Measurements from ENCODE around the gene IRF8. TPM values are rescaled to one million over a fixed set of nuclear protein-coding genes. Genes with fewer than 3 reads are reported as not detected.
"Not testable (repeated sequence)": the region's sequence is repeated elsewhere in the genome, so short reads cannot be mapped to it uniquely, and the experiment has no call there.

The IRF8 gene
- polyA plus RNA-seq, 1 donor: 35.4 TPM

DNA sequence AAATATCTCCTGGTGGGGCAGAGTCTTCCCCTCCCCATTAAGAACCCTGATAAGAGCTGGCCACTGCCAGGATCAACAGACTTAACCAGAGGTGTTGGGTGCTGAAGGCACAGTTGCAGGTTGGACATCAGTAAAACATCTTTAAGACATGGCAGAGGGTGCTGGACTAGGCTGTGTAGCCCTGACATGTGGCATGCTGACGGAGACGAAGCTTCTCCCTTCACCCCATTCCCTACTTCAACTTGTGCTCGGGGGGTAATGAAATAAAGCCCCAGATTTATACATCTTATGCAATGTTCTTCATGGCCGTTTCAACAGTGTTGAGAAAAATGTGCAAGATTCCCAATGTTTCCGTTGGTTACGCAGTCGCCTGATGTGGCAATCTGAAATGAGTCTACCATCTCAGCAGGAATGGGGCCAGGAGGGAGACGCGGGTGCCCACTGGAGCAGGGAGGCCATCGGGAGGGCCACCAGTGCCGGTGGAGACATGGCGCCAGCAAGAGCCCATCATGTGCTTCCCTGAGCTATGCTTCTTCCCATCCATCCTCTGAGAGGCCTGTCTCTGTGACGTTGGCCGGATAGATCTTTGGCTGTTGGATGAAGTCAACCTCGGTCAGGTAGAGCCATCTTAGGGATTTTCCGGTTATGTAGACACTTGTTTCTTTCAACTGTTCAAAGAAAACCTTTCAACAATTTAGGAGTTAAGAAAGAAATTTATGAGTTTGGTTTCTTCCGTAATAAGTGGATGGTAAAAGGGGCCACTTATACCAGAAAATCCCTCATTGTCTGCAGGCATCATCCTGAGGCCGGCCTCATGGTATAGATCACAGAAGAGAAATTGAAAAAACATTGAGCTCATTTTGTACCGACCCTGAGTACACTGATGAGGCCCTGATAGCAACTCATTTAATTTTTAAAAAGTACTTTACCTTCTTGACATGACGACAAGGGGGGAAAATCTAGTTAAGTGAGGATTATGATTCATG is 6.4 kb downstream of the IRF8 start:
- WGBS (ENCODE audit: insufficient coverage, low lambda C conversion rate): 100% methylated on average over 4 of the region's 20 CpGs
- H3K4me1 ChIP-seq (ENCODE audit: control insufficient read depth, insufficient read depth, low read length): peaks cover 23% of the 10 kb centered on the region
- peaks cover 57% of the 10 kb centered on the region for H3K36me3 ChIP-seq (ENCODE audit: control insufficient read depth, insufficient read depth, low read length)

DNA sequence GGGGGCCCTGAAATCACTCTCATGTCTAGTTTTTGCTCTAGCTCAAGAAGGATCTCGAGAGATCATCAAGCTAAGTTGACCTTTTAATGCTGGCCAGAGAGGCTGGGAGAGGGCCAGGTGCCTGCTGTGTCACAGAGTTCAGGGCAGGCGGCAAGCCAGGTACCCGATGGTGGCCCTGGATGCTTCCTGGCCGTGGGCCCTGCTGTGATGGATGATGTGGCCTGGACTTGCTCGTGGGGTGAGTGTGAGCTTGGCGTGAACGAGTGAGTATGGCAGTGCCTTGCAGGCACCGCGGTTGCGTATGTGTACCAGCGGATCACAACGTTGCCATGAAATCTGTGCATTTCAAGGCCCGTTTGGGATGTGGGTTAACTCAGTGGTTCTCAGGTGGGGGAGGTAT is 7.4 kb downstream of the IRF8 start:
- Histone ChIP-seq H3K9me3 (ENCODE audit: control insufficient read depth, low read depth, low read length) (peaks cover 3% of the 10 kb centered on the region), H3K27ac (ENCODE audit: low read length) (no peak overlapping the region), H3K27me3 (ENCODE audit: control insufficient read depth, insufficient read depth, low read length) (no peaks in the 10 kb centered on the region), H3K4me3 (ENCODE audit: low read length) (no peak overlapping the region), H3K4me1 (ENCODE audit: control insufficient read depth, insufficient read depth, low read length) (peaks cover 15% of the 10 kb centered on the region), H3K36me3 (ENCODE audit: control insufficient read depth, insufficient read depth, low read length) (peaks cover 61% of the 10 kb centered on the region)
- no CpG with 5 or more reads among the region's 13 CpGs for WGBS (ENCODE audit: insufficient coverage, low lambda C conversion rate)
- no peak for DNase-seq

More for the DNA sequence above, 6.4 kb downstream of the IRF8 start:
- H3K27me3 ChIP-seq (ENCODE audit: control insufficient read depth, insufficient read depth, low read length): no peaks in the 10 kb centered on the region
- no peak for DNase-seq
- H3K9me3 ChIP-seq (ENCODE audit: control insufficient read depth, low read depth, low read length): peaks cover 3% of the 10 kb centered on the region
- no peak overlapping the region for H3K4me3 ChIP-seq (ENCODE audit: low read length)
- no peak overlapping the region for H3K27ac ChIP-seq (ENCODE audit: low read length)

DNA sequence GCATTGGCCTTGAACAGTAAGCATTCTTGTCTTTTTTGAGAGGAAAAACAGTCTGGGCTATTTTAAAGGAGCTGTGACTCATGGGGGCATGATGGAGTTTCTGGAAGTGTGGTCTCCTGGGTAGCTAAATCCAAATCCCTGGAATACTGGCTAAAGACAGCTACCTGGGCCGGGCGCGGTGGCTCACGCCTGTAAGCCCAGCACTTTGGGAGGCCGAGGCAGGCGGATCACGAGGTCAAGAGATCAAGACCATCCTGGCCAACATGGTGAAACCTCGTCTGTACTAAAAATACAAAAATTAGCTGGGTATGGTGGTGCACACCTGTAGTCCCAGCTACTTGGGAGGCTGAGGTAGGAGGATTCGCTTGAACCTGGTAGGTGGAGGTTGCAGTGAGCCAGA is 8.3 kb downstream of the IRF8 start:
- no CpG with 5 or more reads among the region's 9 CpGs for WGBS (ENCODE audit: insufficient coverage, low lambda C conversion rate)
- peaks cover 67% of the 10 kb centered on the region for H3K36me3 ChIP-seq (ENCODE audit: control insufficient read depth, insufficient read depth, low read length)
- not testable (repeated sequence) for H3K4me3 ChIP-seq (ENCODE audit: low read length); H3K27ac ChIP-seq (ENCODE audit: low read length); H3K27me3 ChIP-seq (ENCODE audit: control insufficient read depth, insufficient read depth, low read length); DNase-seq; H3K9me3 ChIP-seq (ENCODE audit: control insufficient read depth, low read depth, low read length)
- H3K4me1 ChIP-seq (ENCODE audit: control insufficient read depth, insufficient read depth, low read length): peaks cover 14% of the 10 kb centered on the region

DNA sequence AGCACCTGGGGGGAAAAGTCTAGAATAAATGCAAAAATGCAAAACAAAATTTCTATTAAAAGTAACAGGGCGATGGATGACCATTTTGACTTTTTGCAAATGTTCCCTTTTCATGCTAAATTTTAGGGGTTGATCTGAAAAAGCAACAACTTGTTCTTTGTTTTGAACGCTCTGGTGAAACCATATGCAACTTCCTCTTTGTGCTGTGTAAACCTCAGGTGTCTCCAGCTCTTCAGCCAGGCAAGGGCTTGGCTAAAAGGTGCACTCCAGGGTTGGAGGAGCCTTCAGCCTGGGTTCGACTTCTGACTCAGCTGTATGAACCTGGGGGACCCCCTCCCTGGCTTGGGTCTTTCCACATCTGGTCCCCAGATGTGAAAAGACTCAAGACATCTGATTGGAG is 9.5 kb downstream of the IRF8 start:
- H3K36me3 ChIP-seq (ENCODE audit: control insufficient read depth, insufficient read depth, low read length): peaks cover 66% of the 10 kb centered on the region
- no peak overlapping the region for H3K27ac ChIP-seq (ENCODE audit: low read length)
- 100% methylated on average over 1 of the region's 3 CpGs for WGBS (ENCODE audit: insufficient coverage, low lambda C conversion rate)
- H3K9me3 ChIP-seq (ENCODE audit: control insufficient read depth, low read depth, low read length): peaks cover 3% of the 10 kb centered on the region
- H3K4me1 ChIP-seq (ENCODE audit: control insufficient read depth, insufficient read depth, low read length): peaks cover 17% of the 10 kb centered on the region
- no peak overlapping the region for H3K4me3 ChIP-seq (ENCODE audit: low read length)
- no peak for DNase-seq
- H3K27me3 ChIP-seq (ENCODE audit: control insufficient read depth, insufficient read depth, low read length): no peaks in the 10 kb centered on the region

DNA sequence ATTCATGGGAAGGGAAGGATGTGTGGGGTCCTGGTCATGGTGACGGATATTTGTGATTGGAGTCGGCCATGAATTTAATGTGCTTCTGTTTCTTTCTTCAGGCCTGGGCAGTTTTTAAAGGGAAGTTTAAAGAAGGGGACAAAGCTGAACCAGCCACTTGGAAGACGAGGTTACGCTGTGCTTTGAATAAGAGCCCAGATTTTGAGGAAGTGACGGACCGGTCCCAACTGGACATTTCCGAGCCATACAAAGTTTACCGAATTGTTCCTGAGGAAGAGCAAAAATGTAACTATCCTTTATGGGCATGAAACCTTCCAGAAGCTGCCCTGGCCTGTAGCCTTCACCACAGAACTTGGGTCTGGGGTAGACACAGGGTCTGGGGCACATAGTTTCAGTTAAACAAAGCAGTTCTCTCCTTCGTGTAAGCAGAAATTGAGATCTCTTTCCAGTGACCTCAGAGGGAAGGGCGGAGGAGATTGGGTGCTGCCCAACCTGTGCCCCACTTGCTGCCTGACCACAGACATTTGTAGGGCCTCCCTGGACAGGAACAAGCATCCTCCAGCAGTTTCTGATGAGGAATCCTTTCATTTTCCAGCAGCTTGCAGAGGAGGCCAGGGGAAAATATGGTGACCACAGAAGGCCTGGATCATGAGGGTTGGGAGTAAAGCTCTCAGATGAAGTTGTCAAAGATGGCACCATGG is 10.1 kb downstream of the IRF8 start:
- H3K27ac ChIP-seq (ENCODE audit: low read length): no peak overlapping the region
- no peak overlapping the region for H3K4me3 ChIP-seq (ENCODE audit: low read length)
- no peak for DNase-seq
- peaks cover 18% of the 10 kb centered on the region for H3K4me1 ChIP-seq (ENCODE audit: control insufficient read depth, insufficient read depth, low read length)
- peaks cover 65% of the 10 kb centered on the region for H3K36me3 ChIP-seq (ENCODE audit: control insufficient read depth, insufficient read depth, low read length)
- H3K27me3 ChIP-seq (ENCODE audit: control insufficient read depth, insufficient read depth, low read length): no peaks in the 10 kb centered on the region
- 90% methylated on average over 2 of the region's 10 CpGs for WGBS (ENCODE audit: insufficient coverage, low lambda C conversion rate)
- peaks cover 3% of the 10 kb centered on the region for H3K9me3 ChIP-seq (ENCODE audit: control insufficient read depth, low read depth, low read length)

DNA sequence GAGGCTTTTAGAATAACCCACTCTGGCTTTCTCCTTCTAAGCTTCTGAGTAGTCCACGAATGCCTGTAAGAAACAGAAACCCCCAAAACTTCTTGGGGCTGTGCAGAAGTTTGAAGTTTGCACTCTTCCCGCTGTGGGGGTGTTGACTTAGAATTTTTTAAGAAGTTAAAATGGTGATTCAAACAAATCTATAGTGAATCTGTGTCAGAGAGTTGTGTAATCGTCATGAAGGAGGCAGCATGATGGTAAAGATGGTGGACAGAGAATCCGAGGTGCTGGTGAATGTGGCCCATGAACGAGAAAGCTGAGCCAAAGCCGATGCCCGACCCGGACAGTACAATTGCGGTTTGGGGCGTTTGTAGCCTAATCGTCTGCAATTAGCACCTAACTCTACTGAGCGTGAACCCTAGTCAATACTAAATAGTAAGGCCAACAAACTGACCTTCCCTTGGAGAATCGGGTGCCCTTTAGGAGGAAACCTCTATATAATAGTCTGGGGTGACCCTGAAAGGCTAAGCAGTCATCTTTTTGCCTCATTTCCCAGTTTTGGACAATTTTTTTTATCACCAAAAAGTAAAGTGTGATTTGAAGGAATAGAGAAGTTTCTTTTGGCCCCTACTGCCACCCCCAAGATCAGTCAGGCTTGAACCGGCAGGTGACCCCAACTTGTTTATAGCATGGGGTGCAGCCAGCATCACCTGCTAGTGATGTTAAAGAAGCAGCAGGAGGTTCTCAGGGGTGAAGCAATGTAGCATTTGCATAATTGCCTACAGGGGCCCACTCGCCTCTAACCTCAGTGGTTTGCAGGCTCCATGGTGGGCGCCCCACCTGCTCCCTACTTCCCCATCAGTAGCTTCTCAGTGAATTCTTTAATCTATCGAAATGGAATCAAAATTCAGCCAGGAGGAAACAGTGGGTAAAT is 11.2 kb downstream of the IRF8 start:
- H3K36me3 ChIP-seq (ENCODE audit: control insufficient read depth, insufficient read depth, low read length): peaks cover 63% of the 10 kb centered on the region
- H3K9me3 ChIP-seq (ENCODE audit: control insufficient read depth, low read depth, low read length): peaks cover 3% of the 10 kb centered on the region
- H3K4me1 ChIP-seq (ENCODE audit: control insufficient read depth, insufficient read depth, low read length): peaks cover 18% of the 10 kb centered on the region
- no peak overlapping the region for H3K27ac ChIP-seq (ENCODE audit: low read length)
- no peak overlapping the region for H3K4me3 ChIP-seq (ENCODE audit: low read length)
- 100% methylated on average over 2 of the region's 17 CpGs for WGBS (ENCODE audit: insufficient coverage, low lambda C conversion rate)
- no peak for DNase-seq
- H3K27me3 ChIP-seq (ENCODE audit: control insufficient read depth, insufficient read depth, low read length): no peaks in the 10 kb centered on the region

DNA sequence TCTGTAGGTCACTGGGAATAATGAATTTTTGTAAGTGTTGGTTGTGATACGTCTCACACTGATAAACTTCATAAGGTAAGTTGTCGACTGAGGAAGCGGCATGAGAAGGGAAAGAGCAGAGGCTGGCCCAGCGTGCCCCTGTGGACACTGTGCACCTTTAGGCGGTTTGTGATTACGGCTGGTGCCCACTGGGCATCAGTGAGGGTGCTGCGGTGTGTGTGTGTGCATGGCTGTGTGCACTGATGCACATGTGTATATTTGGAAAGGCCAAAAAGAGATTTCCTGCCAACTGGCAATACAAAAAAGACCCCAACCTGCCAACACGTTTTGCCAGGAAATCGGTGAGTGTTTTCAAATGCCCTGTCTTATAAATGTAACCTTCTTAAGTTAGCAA is 11.9 kb downstream of the IRF8 start:
- 100% methylated on average over 2 of the region's 9 CpGs for WGBS (ENCODE audit: insufficient coverage, low lambda C conversion rate)
- Histone ChIP-seq H3K4me1 (ENCODE audit: control insufficient read depth, insufficient read depth, low read length) (peaks cover 24% of the 10 kb centered on the region), H3K36me3 (ENCODE audit: control insufficient read depth, insufficient read depth, low read length) (peaks cover 61% of the 10 kb centered on the region), H3K27ac (ENCODE audit: low read length) (no peak overlapping the region), H3K4me3 (ENCODE audit: low read length) (no peak overlapping the region), H3K9me3 (ENCODE audit: control insufficient read depth, low read depth, low read length) (no peaks in the 10 kb centered on the region), H3K27me3 (ENCODE audit: control insufficient read depth, insufficient read depth, low read length) (no peaks in the 10 kb centered on the region)
- DNase-seq: no peak

DNA sequence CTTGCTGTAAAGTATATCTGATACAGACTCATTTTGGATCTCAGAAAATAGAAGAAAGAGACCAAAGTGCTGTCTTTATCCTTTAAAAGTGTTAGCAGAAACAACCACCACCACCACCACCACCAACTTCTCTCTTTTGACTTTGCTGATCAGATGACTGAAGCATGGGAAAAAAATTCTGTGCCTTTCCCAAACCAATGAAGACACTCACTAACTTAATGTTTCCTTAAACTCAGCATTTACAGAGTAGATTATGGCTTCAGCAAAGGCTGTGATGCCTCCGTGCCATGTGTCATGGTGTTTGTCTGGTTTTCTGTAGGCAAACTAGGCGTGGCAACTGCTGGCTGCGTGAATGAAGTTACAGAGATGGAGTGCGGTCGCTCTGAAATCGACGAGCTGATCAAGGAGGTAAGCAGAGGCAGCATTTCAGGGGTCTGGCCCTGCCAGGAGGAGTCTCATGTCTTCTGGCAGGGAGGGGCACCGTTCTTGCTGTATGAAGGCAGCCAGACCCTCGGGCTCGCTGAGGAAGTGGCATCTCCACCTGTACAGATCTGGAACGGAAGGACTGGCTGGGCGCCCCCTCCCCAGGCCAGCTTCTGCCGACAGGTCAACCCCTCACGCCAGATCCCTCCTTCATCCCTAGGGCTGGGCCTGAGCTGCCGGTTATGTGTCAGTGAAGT is 12.4 kb downstream of the IRF8 start:
- Histone ChIP-seq H3K4me3 (ENCODE audit: low read length) (no peak overlapping the region), H3K9me3 (ENCODE audit: control insufficient read depth, low read depth, low read length) (no peaks in the 10 kb centered on the region), H3K27ac (ENCODE audit: low read length) (no peak overlapping the region), H3K36me3 (ENCODE audit: control insufficient read depth, insufficient read depth, low read length) (peaks cover 55% of the 10 kb centered on the region), H3K4me1 (ENCODE audit: control insufficient read depth, insufficient read depth, low read length) (peaks cover 30% of the 10 kb centered on the region), H3K27me3 (ENCODE audit: control insufficient read depth, insufficient read depth, low read length) (no peaks in the 10 kb centered on the region)
- DNase-seq: no peak
- no CpG with 5 or more reads among the region's 15 CpGs for WGBS (ENCODE audit: insufficient coverage, low lambda C conversion rate)

DNA sequence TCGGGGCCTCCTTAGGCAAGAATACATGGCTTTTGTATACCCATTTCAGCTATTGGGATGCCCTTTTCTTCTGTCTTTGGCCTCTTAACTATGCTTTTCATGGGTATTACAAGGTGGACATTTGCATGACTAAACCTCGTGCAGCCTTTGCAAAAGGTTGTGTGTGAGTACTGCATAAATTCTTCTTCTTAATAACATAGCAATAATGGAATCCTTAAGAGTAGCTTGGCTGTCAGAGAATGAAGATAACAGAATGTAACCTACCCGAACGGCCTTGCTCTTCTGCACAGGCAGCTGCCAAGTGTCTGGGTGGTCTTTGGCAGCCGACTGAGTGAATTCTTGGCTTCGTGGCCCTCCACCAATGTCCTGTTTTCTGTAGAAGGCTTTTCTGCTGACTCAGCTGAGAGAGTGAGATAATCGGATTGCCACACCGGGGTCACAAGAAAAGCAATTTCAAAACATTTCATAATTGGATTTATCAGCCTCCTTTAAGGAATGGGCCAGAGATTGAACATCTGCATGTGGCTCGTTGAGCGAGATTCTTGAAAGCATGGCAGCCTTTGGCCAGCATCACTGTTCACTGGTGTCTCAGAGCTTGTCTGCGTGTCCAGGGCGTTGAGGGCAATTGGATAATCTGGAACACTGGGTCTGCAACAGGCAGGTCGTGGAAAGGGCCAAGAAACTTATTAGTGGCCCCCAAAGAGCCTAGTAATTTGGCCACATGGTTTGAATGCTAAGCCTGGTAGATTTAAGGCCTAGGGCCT is 13.4 kb downstream of the IRF8 start:
- peaks cover 36% of the 10 kb centered on the region for H3K4me1 ChIP-seq (ENCODE audit: control insufficient read depth, insufficient read depth, low read length)
- peak; percentile 58 to 78 for DNase-seq
- peak overlapping the region; percentile 32 for H3K27ac ChIP-seq (ENCODE audit: low read length)
- no peaks in the 10 kb centered on the region for H3K27me3 ChIP-seq (ENCODE audit: control insufficient read depth, insufficient read depth, low read length)
- H3K36me3 ChIP-seq (ENCODE audit: control insufficient read depth, insufficient read depth, low read length): peaks cover 54% of the 10 kb centered on the region
- H3K4me3 ChIP-seq (ENCODE audit: low read length): no peak overlapping the region
- H3K9me3 ChIP-seq (ENCODE audit: control insufficient read depth, low read depth, low read length): no peaks in the 10 kb centered on the region
- 100% methylated on average over 1 of the region's 13 CpGs for WGBS (ENCODE audit: insufficient coverage, low lambda C conversion rate)
